ENCODE data around the gene GRPEL1. TPM values are rescaled to one million over a fixed set of nuclear protein-coding genes. Genes with fewer than 3 reads are reported as not detected.

GRPEL1 gene
- total and polyA plus RNA-seq, 2 of the 13 experiments (the other 11 are each of a cell fraction or from before 2014, with no cell fraction given) = 32.3 to 141 TPM

DNA sequence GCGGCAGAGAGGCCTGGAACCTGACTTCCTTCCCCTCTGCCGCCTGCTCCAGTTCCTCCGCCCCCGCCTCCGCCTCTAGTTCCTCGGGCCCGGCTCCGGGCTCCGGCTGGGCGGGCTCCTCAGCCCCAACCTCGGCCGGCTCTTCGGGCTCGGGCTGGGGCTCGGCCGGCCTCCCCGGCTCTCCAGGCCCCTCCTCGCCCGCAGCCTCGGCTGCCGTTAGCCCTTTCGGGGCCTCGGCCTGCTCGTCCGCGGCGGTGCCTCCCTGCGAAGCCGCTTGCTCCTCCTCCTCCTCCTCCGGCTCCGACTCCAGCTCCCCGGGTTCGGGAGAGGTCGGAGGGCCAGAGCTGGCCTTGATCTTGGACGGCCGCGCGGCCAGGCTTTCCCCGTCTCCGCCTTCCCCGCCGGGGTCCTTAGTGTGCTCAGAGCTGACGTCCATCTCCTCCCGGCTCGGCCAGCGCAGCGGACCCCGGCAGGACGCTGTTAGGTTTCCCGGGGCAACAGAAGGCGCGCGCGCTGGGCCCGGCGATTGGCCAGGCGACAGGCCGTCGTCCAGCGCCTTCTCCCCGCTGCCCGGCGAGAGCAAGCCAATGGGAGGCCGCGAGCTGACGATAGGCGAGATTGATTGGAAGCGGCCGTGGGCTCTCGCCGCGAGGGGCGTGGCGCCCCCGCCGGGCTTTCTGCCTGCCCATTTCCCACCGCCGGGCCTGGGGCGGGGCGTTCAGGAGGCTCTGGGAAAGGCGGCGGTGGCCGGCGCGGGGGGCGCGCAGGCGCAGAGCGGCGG lies 25.2 kb downstream of the GRPEL1 start (continued):
- TF ChIP-seq HINFP (CRISPR knock-in tag; IDR thresholded peaks at IDR 0.05; ENCODE audit: low read depth) = no peak
- TF ChIP-seq MTF1 (CRISPR knock-in tag; IDR thresholded peaks at IDR 0.05) = no peak
- TF ChIP-seq SAP130 (CRISPR knock-in tag; IDR thresholded peaks at IDR 0.05; ENCODE audit: low read depth) = peak; percentile 100
- peak; percentile 45; the same call in 1 of the 2 replicates for TF ChIP-seq KDM5B (CRISPR knock-in tag; IDR thresholded peaks at IDR 0.05; ENCODE audit: borderline replicate concordance)
- no peak for TF ChIP-seq KAT2B (IDR thresholded peaks at IDR 0.05; ENCODE audit: borderline replicate concordance, low read depth, low read length)
- TF ChIP-seq, protein P1, sequence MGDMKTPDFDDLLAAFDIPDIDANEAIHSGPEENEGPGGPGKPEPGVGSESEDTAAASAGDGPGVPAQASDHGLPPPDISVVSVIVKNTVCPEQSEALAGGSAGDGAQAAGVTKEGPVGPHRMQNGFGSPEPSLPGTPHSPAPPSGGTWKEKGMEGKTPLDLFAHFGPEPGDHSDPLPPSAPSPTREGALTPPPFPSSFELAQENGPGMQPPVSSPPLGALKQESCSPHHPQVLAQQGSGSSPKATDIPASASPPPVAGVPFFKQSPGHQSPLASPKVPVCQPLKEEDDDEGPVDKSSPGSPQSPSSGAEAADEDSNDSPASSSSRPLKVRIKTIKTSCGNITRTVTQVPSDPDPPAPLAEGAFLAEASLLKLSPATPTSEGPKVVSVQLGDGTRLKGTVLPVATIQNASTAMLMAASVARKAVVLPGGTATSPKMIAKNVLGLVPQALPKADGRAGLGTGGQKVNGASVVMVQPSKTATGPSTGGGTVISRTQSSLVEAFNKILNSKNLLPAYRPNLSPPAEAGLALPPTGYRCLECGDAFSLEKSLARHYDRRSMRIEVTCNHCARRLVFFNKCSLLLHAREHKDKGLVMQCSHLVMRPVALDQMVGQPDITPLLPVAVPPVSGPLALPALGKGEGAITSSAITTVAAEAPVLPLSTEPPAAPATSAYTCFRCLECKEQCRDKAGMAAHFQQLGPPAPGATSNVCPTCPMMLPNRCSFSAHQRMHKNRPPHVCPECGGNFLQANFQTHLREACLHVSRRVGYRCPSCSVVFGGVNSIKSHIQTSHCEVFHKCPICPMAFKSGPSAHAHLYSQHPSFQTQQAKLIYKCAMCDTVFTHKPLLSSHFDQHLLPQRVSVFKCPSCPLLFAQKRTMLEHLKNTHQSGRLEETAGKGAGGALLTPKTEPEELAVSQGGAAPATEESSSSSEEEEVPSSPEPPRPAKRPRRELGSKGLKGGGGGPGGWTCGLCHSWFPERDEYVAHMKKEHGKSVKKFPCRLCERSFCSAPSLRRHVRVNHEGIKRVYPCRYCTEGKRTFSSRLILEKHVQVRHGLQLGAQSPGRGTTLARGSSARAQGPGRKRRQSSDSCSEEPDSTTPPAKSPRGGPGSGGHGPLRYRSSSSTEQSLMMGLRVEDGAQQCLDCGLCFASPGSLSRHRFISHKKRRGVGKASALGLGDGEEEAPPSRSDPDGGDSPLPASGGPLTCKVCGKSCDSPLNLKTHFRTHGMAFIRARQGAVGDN (CRISPR knock-in tag; IDR thresholded peaks at IDR 0.05) = peak; percentile 74
- TF ChIP-seq, protein P2, sequence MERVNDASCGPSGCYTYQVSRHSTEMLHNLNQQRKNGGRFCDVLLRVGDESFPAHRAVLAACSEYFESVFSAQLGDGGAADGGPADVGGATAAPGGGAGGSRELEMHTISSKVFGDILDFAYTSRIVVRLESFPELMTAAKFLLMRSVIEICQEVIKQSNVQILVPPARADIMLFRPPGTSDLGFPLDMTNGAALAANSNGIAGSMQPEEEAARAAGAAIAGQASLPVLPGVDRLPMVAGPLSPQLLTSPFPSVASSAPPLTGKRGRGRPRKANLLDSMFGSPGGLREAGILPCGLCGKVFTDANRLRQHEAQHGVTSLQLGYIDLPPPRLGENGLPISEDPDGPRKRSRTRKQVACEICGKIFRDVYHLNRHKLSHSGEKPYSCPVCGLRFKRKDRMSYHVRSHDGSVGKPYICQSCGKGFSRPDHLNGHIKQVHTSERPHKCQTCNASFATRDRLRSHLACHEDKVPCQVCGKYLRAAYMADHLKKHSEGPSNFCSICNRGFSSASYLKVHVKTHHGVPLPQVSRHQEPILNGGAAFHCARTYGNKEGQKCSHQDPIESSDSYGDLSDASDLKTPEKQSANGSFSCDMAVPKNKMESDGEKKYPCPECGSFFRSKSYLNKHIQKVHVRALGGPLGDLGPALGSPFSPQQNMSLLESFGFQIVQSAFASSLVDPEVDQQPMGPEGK (CRISPR knock-in tag; IDR thresholded peaks at IDR 0.05) = peak; percentile 18; the same call in 1 of the 2 replicates
- no peak for TF ChIP-seq BRCA1 (CRISPR knock-in tag; IDR thresholded peaks at IDR 0.05)
- no peak for TF ChIP-seq FOXO4 (CRISPR knock-in tag; conservative IDR thresholded peaks at IDR 0.05)
- TF ChIP-seq NCOR1 (IDR thresholded peaks at IDR 0.05; ENCODE audit: borderline replicate concordance, low read length) = no peak
- no peak for TF ChIP-seq TIGD3 (CRISPR knock-in tag; IDR thresholded peaks at IDR 0.05; ENCODE audit: borderline replicate concordance)
- no peak for TF ChIP-seq PAWR (CRISPR knock-in tag; IDR thresholded peaks at IDR 0.05; ENCODE audit: borderline replicate concordance)
- no peak for TF ChIP-seq ZNF75D (CRISPR knock-in tag; IDR thresholded peaks at IDR 0.05; ENCODE audit: borderline replicate concordance)
- TF ChIP-seq ELK4 (CRISPR knock-in tag; IDR thresholded peaks at IDR 0.05; ENCODE audit: borderline replicate concordance) = no peak
- TF ChIP-seq, protein P3, sequence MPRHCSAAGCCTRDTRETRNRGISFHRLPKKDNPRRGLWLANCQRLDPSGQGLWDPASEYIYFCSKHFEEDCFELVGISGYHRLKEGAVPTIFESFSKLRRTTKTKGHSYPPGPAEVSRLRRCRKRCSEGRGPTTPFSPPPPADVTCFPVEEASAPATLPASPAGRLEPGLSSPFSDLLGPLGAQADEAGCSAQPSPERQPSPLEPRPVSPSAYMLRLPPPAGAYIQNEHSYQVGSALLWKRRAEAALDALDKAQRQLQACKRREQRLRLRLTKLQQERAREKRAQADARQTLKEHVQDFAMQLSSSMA (CRISPR knock-in tag; IDR thresholded peaks at IDR 0.05) = no peak

All from HepG2 (cell line).